GM12873 (cell line): ENCODE data around the gene BCL10.

Experiments
- CTCF ChIP-seq: IDR thresholded peaks from 2 replicates; pipeline ENCODE4 v1.5.1; 2012; ENCODE audit warnings: low read depth, mild to moderate bottlenecking, moderate library complexity, low read length, control low read depth; ENCODE audit not compliant: insufficient read depth; ENCODE audit errors: missing control alignments

BCL10 gene

GRCh38 chr1:85296980-85297379, 20.5 kb upstream of the BCL10 start:
- no peak for TF ChIP-seq CTCF

- TF ChIP-seq CTCF = no peak
These were observed 19.2 kb upstream of the BCL10 start for GRCh38 chr1:85295654-85296053.

- TF ChIP-seq CTCF = no peak
These were observed 18.6 kb upstream of the BCL10 start for GRCh38 chr1:85295006-85295431.

- TF ChIP-seq CTCF = no peak
These were observed 14.4 kb upstream of the BCL10 start for GRCh38 chr1:85290826-85291225.

GRCh38 chr1:85289848-85290335, 13.5 kb upstream of the BCL10 start:
- no peak for TF ChIP-seq CTCF

GRCh38 chr1:85289207-85289847, 12.9 kb upstream of the BCL10 start:
- no peak for TF ChIP-seq CTCF

GRCh38 chr1:85284202-85284601, 7.8 kb upstream of the BCL10 start:
- no peak for TF ChIP-seq CTCF
